HL-60 (cell line): ENCODE measurements around the gene POLA2.
A peak's percentile ranks its signal among the peaks of the same experiment; 100 is the strongest.

Experiments used
- DNase-seq, 2 experiments: peaks; one replicate each; pipeline ENCODE4 v3.0.0-alpha.2; 2010 to 2020; ENCODE audit warnings: low read depth in 1 of 2, low spot score in 1 of 2
- H3K27ac ChIP-seq: fragments of 250-450 bp; sonication (Bioruptor Pico); replicated peaks from 2 replicates; pipeline ENCODE4 v1.5.1; 2020; ENCODE audit warnings: mild to moderate bottlenecking, moderate library complexity
- H3K27me3 ChIP-seq: fragments of 250-450 bp; sonication (Bioruptor Pico); 2 replicates; pipeline ENCODE4 v1.5.1; 2021; ENCODE audit warnings: mild to moderate bottlenecking, moderate library complexity; ENCODE audit not compliant: insufficient read depth, poor library complexity, severe bottlenecking
- H3K4me3 ChIP-seq: replicated peaks from 2 replicates; pipeline ENCODE4 v1.5.1; 2011; ENCODE audit warnings: mild to moderate bottlenecking, control low read depth, low read length; ENCODE audit not compliant: insufficient read depth
- CTCF ChIP-seq: IDR thresholded peaks from one replicate; pipeline ENCODE4 v1.5.1; 2011; ENCODE audit warnings: low read length, control low read depth, inconsistent platforms; ENCODE audit not compliant: insufficient read depth
- GABPA ChIP-seq: IDR thresholded peaks from 2 replicates; pipeline ENCODE4 v1.6.1; 2012; ENCODE audit warnings: low read depth
- POLR2AphosphoS5 ChIP-seq: IDR thresholded peaks from 2 replicates; pipeline ENCODE4 v1.6.1; 2012; ENCODE audit warnings: low read depth
- SPI1 ChIP-seq: IDR thresholded peaks from 2 replicates; pipeline ENCODE4 v1.6.1; 2012; ENCODE audit warnings: low read depth, mild to moderate bottlenecking, borderline replicate concordance
- TF ChIP-seq, protein P1 (sequence below): IDR thresholded peaks from 2 replicates; pipeline ENCODE4 v1.6.1; 2012; ENCODE audit warnings: low read depth; ENCODE audit not compliant: insufficient replicate concordance

POLA2 gene

GRCh38 chr11:65224930-65225278, 36.9 kb upstream of the POLA2 start:
- Histone ChIP-seq H3K27ac (peak overlapping the region; percentile 36; the same call in 1 of the 2 replicates), H3K4me3 (no peak overlapping the region), H3K27me3 (no peaks in the 10 kb centered on the region)
- TF ChIP-seq CTCF (no peak), POLR2AphosphoS5 (no peak), GABPA (no peak), SPI1 (no peak)
- TF ChIP-seq, protein P1, sequence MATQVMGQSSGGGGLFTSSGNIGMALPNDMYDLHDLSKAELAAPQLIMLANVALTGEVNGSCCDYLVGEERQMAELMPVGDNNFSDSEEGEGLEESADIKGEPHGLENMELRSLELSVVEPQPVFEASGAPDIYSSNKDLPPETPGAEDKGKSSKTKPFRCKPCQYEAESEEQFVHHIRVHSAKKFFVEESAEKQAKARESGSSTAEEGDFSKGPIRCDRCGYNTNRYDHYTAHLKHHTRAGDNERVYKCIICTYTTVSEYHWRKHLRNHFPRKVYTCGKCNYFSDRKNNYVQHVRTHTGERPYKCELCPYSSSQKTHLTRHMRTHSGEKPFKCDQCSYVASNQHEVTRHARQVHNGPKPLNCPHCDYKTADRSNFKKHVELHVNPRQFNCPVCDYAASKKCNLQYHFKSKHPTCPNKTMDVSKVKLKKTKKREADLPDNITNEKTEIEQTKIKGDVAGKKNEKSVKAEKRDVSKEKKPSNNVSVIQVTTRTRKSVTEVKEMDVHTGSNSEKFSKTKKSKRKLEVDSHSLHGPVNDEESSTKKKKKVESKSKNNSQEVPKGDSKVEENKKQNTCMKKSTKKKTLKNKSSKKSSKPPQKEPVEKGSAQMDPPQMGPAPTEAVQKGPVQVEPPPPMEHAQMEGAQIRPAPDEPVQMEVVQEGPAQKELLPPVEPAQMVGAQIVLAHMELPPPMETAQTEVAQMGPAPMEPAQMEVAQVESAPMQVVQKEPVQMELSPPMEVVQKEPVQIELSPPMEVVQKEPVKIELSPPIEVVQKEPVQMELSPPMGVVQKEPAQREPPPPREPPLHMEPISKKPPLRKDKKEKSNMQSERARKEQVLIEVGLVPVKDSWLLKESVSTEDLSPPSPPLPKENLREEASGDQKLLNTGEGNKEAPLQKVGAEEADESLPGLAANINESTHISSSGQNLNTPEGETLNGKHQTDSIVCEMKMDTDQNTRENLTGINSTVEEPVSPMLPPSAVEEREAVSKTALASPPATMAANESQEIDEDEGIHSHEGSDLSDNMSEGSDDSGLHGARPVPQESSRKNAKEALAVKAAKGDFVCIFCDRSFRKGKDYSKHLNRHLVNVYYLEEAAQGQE: no peak
- no peak for DNase-seq

DNA sequence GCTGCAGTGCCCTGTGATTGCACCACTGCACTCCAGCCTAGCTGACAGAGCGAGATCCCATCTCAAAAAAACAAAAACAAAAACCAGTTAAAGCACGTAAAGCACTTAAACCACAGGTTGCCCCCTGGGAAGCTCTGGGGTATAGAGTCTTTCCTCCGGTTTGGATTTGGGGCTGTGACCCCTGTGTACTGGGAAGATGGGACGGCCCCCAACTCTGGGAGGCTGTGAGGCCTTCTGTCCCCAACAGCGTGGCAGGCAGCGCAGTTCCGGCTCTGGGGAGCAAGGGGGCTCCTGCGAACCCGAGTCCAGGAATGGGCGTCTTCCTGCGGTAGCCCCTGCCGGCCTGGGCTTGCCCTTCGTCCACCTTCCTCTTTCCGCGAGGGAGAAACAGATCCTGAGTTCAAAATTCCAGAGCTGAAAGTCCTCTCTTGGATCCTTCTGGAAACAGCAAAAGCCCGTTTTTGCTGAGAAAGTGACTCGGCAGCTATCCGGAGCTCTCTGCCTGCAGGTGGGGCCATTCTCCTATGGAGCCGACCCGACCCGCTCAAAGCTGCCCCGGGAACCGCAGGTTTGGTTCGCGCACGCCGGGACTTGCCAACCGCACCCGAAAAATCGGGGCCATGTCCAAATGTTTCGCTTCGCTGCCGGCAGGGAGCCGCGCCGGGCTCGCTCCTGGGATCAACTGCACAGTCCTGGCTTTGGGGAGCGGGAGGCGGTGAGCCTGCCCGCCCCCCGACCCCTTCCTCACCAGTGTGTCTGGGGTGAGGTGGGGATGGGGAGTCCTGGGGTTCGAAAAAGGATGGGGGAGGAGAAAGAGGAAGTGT, 36.3 kb upstream of the POLA2 start:
- no peak for TF ChIP-seq POLR2AphosphoS5
- TF ChIP-seq SPI1: peak; percentile 93; the same call in 1 of the 2 replicates
- peak; percentile 6 for TF ChIP-seq CTCF
- H3K27ac ChIP-seq: peak overlapping the region; percentile 36; the same call in 1 of the 2 replicates
- peak in 1 of 2 experiments; percentile 49 for DNase-seq
- H3K4me3 ChIP-seq: peak overlapping the region; percentile 52
- H3K27me3 ChIP-seq: no peaks in the 10 kb centered on the region

- Histone ChIP-seq H3K27me3 (no peaks in the 10 kb centered on the region), H3K27ac (no peak overlapping the region), H3K4me3 (peak overlapping the region; percentile 52)
- TF ChIP-seq SPI1 (no peak; the same call in 1 of the 2 replicates), GABPA (no peak), POLR2AphosphoS5 (no peak), CTCF (no peak)
- TF ChIP-seq, protein P1: no peak
- no peak for DNase-seq
These were observed 35.7 kb upstream of the POLA2 start for GRCh38 chr11:65226103-65226442.
